CD4-positive, alpha-beta T cell treated with Interferon alpha-2 for 1 hour (primary cell): ENCODE data around the gene ABHD3.
"Not testable (repeated sequence)": the region's sequence is repeated elsewhere in the genome, so short reads cannot be mapped to it uniquely, and the experiment has no call there.

Source experiments
- DNase-seq, 2 donors: peaks; one replicate each; pipeline ENCODE4 v3.0.0-alpha.2; 2020 to 2022

ABHD3 gene

GRCh38 chr18:21702602-21703001, 2.0 kb downstream of the ABHD3 start:
- DNase-seq, result no peak

DNA sequence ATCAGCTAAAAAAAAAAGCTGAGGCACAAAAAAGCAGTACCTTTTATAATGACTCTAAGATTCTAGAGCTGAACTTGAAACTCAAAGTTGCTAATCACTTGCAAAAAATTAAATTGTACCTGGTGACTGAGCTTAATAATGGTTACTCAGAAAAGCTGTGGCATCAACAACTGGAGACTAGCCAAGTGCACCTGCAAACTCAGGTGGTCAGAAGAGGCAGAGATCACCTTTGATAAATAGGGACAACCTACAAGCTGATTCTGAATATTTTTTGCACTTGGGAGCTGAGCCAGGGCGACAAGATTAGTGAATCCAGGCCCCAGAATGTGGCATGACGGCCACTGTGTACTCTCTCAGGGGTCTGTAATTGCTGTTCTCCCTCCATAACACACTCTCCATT, 3.0 kb downstream of the ABHD3 start:
- no peak for DNase-seq

- no peak for DNase-seq
These were observed 4.0 kb downstream of the ABHD3 start for GRCh38 chr18:21700528-21701075.

DNA sequence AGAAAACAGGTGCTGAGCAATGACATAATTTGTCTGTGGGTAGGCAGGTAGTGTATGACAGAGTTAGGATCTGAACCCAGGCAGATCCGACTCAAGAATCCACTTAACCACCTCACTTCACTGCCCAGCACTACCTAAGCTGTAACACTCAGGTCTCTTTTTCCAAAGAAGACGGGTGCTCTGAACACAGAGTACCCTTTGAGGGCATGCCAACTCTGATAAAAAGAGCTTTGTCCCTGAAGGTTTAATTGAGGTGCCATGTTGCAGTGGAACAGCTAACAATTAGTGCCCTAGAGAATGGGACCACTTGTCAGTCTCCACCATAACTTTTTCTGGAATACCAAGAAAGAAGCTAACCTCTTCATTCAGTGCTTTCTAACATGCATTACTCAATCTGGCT, 11.3 kb downstream of the ABHD3 start:
- DNase-seq, result no peak

GRCh38 chr18:21689736-21690135, 14.8 kb downstream of the ABHD3 start:
- DNase-seq, result no peak

DNA sequence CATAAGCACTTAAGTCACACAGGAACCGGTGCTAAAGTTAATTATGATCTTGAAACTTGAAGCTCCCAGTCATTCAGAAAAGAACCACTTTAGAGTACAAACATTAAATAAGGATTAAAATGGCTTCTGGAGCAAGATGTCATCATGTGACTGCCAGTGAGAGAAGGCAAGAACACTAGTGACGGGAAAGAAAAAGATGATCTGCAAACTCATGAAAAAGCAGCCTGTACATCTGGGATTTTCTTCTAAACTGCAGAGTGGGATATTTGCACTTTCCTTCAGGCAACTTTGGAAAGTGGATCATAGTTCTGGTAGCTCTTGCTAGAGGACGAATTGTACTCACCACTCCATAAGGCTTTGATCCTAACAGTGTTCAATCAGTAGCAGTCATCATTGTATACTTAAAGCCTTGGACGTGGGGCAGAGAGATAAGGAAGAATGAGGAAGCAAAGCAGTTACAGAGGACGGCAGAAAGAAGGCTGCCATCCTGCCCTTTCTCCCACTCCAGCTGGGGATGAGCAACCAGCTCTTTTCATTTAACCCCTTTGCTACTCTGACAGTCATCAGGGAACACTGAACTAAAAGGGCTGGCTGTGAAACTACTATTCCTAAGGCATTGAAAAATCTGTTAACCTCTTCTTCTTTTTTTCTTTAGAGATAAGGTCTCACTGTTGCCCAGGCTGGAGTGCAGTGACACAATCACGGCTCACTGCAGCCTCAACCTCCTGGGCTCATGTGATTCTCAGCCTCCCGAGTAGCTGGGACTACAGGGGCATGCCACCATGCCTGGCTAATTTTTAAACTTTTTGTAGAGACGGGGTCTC, 18.1 kb downstream of the ABHD3 start:
- no peak for DNase-seq

- not testable (repeated sequence) for DNase-seq
These were observed 19.0 kb downstream of the ABHD3 start for GRCh38 chr18:21685556-21685981.

DNA sequence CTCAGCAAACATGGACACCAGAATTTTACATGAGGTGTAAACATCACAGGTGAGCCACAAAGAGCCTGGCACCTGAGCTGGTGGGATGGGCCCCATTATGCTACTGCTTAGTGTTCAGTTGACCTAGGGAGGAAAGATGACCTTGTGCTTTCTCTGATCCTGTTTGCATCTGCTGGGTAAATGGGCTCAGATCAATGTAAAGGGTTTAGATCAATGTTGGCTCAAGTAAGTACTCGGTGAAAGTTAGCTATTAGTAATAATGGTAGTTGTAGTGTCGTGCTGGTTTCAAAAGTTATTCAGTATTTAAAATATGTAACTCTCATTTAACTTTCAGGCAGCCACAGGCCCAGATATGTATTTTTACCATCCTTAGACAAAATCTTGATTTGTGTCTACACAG, 19.8 kb downstream of the ABHD3 start:
- no peak for DNase-seq

GRCh38 chr18:21682371-21683051, 22.1 kb downstream of the ABHD3 start:
- peak in 1 of 2 donors; percentile 61 for DNase-seq

GRCh38 chr18:21680161-21680560, 24.4 kb downstream of the ABHD3 start:
- DNase-seq, result no peak

DNA sequence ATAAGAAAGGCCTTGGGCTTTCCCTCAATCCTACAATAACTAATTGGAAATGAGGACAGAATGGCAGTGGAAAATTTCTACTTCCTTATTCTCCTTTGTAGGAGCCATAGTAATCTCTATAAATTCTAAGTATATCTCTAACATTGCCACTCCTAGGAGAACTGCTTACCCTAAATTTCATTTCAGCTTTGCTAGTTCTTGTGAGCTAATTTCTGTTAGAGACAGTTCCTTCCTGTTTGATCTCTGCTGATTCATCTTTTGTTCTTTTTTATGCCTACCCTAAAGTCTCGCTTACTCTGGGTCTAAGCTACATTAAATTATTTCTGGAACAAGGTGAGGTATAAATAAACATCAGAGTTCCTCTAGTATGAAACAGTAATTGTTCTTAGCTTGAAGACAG, 25.7 kb downstream of the ABHD3 start:
- DNase-seq, result no peak

- DNase-seq, result not testable (repeated sequence)
These were observed 29.2 kb downstream of the ABHD3 start for GRCh38 chr18:21675354-21675753.

GRCh38 chr18:21672521-21673267, 31.9 kb downstream of the ABHD3 start:
- no peak for DNase-seq

- DNase-seq, result no peak
These were observed 34.8 kb downstream of the ABHD3 start for GRCh38 chr18:21669736-21670285.

DNA sequence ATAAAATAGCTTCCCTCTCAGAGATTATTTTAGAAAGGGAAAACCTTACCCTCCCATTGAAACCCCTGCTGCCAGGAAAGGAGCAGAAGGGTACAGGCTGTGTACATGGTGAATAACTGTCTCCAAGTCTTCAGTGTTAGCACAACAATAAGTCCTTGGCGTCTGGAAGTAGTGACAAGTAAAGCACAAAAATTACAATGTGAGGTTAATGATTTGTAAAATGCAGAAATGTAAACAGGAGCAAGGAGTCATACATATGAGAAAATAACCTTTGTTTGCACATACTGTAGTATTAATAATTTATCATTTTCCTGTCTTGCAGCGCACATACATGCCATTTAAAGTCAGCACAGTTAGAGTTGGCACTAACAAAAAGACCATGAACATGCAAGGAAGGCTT, 40.5 kb downstream of the ABHD3 start:
- DNase-seq, result no peak

DNA sequence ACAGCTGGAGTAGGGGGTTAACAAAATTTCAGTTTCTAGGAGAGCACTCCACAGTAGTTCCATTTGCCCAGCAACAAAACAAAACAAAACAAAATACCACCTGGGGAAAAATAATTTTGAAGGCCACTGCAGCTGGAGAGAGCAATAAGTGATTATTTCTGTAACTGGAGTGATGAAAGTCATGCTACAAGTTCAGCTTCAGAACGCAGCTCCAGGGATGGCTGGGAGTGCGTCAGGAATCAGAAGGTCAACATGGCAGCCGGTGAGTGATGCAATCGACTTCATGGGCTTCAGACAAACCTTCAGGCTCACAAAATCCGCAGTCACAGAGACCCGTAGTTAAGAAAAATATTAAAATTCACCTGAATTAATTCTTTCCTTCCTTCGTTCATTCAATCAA, 41.0 kb downstream of the ABHD3 start:
- no peak for DNase-seq

GRCh38 chr18:21662581-21662980, 42.0 kb downstream of the ABHD3 start:
- DNase-seq, result no peak

- DNase-seq, result no peak
These were observed 44.5 kb downstream of the ABHD3 start for GRCh38 chr18:21660078-21660477.

DNA sequence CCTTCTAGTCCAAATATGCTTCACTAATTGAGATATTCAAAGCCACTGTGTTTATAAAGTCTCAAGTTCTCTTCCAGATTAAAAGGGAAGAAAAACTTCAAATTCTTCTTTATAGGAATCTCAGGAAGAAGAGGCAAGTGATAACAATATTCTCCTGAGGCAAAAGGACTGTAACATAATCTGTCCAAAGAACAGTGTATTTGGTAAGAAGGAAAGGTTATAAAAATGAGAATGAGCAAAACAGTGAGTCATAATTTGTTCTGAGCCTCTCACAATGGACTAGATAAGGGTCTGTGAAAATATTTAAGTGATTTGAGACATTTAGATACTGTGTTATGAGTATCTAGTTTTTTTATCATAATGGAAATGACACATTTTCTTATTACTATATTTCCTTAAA, 48.2 kb downstream of the ABHD3 start:
- no peak for DNase-seq

DNA sequence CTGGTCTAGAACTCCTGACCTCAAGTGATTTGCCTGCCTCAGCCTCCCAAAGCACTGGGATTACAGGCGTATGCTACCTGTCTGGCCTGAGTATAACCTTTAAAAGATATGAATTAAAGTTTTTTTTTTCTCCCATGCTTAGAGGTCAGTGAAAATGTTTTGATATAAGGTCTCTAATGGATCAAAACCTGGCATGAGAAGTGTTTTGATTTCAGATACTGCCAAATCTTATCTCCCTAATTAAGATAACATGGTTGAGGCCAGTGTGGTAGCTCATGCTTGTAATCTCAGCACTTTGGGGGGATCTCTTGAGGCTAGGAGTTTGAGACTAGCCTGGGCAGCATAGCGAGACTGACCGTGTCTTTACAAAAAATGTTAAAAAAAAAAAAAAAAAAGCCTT, 51.2 kb downstream of the ABHD3 start:
- no peak for DNase-seq

DNA sequence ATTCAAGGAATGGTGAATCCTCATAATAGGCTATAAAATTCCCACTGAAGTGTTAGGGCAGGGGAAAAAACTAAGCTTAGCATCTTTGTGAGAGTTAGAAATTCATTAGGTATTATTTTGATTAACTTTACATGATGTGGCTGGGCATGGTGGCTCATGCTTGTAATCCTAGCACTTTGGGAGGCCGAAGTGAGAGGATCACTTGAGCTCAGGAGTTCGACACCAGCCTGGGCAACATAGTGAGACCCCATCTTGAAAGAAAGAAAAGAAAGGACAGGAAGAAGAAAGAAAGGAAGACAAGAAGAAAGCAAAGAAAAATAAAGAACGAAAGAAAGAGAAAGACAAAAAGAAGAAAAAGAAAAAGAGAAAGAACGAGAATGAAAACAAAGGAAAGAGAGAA, 52.5 kb downstream of the ABHD3 start:
- DNase-seq, result no peak

GRCh38 chr18:21650311-21650710, 54.3 kb downstream of the ABHD3 start:
- DNase-seq, result no peak

DNA sequence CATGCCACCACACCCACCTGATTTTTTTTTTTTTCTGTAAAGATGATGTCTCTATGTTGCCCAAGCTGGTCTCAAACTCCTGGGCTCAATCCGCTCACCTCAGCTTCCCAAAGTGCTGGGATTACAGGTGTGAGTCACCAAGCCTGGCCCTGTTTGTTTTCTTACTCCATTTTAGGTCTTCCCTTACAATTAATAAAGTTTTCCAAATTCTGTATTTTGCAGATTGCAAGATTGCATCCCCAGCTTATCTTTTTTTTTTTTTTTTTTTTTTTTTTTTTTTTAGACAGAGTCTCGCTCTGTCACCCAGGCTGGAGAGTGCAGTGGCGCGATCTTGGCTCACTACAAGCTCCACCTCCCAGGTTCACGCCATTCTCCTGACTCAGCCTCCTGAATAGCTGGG, 64.2 kb downstream of the ABHD3 start:
- DNase-seq, result not testable (repeated sequence)
